ENCODE measurements around the gene SPI1. TPM values are rescaled to one million over a fixed set of nuclear protein-coding genes. Genes with fewer than 3 reads are reported as not detected.
"Not testable (repeated sequence)": the region's sequence is repeated elsewhere in the genome, so short reads cannot be mapped to it uniquely, and the experiment has no call there.

The SPI1 gene
- total RNA-seq, 1 donor from 2014 or later: not detected

GRCh38 chr11:47327025-47327424, 51.3 kb downstream of the SPI1 start:
- no peak overlapping the region for H3K4me3 ChIP-seq (ENCODE audit: low read depth, low read length)
- DNase-seq (ENCODE audit: low read depth): no peak
- TF ChIP-seq CTCF (conservative IDR thresholded peaks at IDR 0.05; ENCODE audit: low read depth, low read length): no peak

GRCh38 chr11:47326198-47326597, 52.1 kb downstream of the SPI1 start:
- DNase-seq (ENCODE audit: low read depth): no peak

GRCh38 chr11:47325271-47326041, 52.9 kb downstream of the SPI1 start:
- no peak for TF ChIP-seq CTCF (conservative IDR thresholded peaks at IDR 0.05; ENCODE audit: low read depth, low read length)
- H3K4me3 ChIP-seq (ENCODE audit: low read depth, low read length): no peak overlapping the region
- no peak for DNase-seq (ENCODE audit: low read depth)

More at GRCh38 chr11:47326198-47326597, 52.1 kb downstream of the SPI1 start:
- TF ChIP-seq CTCF (conservative IDR thresholded peaks at IDR 0.05; ENCODE audit: low read depth, low read length): no peak
- no peak overlapping the region for H3K4me3 ChIP-seq (ENCODE audit: low read depth, low read length)

- no peak for TF ChIP-seq CTCF (conservative IDR thresholded peaks at IDR 0.05; ENCODE audit: low read depth, low read length)
- no peak overlapping the region for H3K4me3 ChIP-seq (ENCODE audit: low read depth, low read length)
Observed at GRCh38 chr11:47324520-47324919, 53.8 kb downstream of the SPI1 start.

GRCh38 chr11:47318166-47318565, 60.2 kb downstream of the SPI1 start:
- no peak for DNase-seq (ENCODE audit: low read depth)
- H3K4me3 ChIP-seq (ENCODE audit: low read depth, low read length): no peak overlapping the region
- no peak for TF ChIP-seq CTCF (conservative IDR thresholded peaks at IDR 0.05; ENCODE audit: low read depth, low read length)

More at GRCh38 chr11:47324520-47324919, 53.8 kb downstream of the SPI1 start:
- DNase-seq (ENCODE audit: low read depth): no peak

GRCh38 chr11:47317064-47317828, 61.1 kb downstream of the SPI1 start:
- no peak for DNase-seq (ENCODE audit: low read depth)
- no peak for TF ChIP-seq CTCF (conservative IDR thresholded peaks at IDR 0.05; ENCODE audit: low read depth, low read length)

GRCh38 chr11:47316501-47316900, 61.8 kb downstream of the SPI1 start:
- H3K4me3 ChIP-seq (ENCODE audit: low read depth, low read length); DNase-seq (ENCODE audit: low read depth): not testable (repeated sequence)

More at GRCh38 chr11:47317064-47317828, 61.1 kb downstream of the SPI1 start:
- H3K4me3 ChIP-seq (ENCODE audit: low read depth, low read length): no peak overlapping the region
